Astrocyte of the spinal cord (primary cell): ENCODE results near the gene EVX2.

Source experiments
- DNase-seq: peaks from one replicate; pipeline ENCODE4 v3.0.0; 2011; ENCODE audit warnings: low read depth, low spot score
- H3K4me3 ChIP-seq: 2 replicates; pipeline ENCODE4 v1.5.1; 2011; ENCODE audit warnings: low read depth, mild to moderate bottlenecking, low read length, moderate library complexity
- in situ Hi-C: cut with HindIII; loops from 2 replicates; pipeline ENCODE4 v1.10.0; 2017; ENCODE audit warnings: low sequenced_read_pairs
- TF ChIP-seq, protein P1 (sequence below): IDR thresholded peaks from 2 replicates; pipeline ENCODE4 v1.5.1; 2012; ENCODE audit warnings: low read depth, mild to moderate bottlenecking, low read length, inconsistent platforms

The EVX2 gene

DNA sequence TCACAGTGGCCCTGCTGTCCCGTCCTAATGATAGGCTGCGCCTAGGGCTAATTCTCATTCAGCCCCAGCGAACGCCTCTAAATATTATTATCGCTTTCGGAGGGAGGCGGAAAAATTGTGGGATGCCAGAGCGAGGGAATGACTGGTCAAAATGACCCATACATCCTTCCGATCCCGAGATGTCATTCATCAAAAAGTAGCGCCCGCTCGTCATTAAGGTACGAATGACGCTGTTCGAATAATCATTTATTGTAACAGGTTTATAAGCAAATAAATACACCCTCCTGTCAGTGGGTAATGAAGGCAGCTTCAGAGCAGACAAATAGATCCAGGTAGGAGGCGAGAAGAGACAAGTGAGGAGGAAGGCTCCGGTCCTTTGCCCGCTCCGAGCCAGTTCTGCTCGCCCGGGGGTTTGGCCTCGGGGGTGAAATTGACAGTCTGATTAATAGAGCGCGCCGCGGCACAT lies at the start of gene EVX2:
EVX2 (minus strand) TSS at position 167 of the 466 bp plus-strand sequence. CDS start 186 bp downstream, outside the sequence.
- no peak within 1 kb of the TSS for H3K4me3 ChIP-seq
- DNase-seq: no peak
- TF ChIP-seq, protein P1, sequence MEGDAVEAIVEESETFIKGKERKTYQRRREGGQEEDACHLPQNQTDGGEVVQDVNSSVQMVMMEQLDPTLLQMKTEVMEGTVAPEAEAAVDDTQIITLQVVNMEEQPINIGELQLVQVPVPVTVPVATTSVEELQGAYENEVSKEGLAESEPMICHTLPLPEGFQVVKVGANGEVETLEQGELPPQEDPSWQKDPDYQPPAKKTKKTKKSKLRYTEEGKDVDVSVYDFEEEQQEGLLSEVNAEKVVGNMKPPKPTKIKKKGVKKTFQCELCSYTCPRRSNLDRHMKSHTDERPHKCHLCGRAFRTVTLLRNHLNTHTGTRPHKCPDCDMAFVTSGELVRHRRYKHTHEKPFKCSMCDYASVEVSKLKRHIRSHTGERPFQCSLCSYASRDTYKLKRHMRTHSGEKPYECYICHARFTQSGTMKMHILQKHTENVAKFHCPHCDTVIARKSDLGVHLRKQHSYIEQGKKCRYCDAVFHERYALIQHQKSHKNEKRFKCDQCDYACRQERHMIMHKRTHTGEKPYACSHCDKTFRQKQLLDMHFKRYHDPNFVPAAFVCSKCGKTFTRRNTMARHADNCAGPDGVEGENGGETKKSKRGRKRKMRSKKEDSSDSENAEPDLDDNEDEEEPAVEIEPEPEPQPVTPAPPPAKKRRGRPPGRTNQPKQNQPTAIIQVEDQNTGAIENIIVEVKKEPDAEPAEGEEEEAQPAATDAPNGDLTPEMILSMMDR: no peak
- in situ Hi-C loops: no loop called here

DNA sequence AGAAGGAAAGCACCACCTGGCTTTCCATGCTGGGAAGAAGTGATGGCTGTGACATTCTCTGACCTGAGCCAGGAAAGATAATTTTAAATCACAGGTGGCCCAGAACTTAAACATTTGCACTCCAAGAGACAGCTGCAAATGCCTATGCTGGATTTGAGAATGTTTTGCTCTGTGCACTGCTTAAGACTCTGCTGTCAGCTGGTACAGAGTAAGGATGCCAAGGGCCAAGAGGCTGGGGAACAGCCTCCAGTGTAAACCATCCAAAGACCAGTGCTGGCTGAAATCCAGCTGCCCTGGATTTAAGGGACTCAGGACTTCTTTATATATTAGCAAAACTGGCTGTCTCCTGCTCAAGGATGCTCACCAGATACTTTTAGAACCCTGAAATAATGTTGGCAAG lies 49.6 kb upstream of the EVX2 start:
- DNase-seq: no peak
- TF ChIP-seq, protein P1: no peak
- in situ Hi-C loops: no loop called here
- H3K4me3 ChIP-seq: no peak overlapping the region

DNA sequence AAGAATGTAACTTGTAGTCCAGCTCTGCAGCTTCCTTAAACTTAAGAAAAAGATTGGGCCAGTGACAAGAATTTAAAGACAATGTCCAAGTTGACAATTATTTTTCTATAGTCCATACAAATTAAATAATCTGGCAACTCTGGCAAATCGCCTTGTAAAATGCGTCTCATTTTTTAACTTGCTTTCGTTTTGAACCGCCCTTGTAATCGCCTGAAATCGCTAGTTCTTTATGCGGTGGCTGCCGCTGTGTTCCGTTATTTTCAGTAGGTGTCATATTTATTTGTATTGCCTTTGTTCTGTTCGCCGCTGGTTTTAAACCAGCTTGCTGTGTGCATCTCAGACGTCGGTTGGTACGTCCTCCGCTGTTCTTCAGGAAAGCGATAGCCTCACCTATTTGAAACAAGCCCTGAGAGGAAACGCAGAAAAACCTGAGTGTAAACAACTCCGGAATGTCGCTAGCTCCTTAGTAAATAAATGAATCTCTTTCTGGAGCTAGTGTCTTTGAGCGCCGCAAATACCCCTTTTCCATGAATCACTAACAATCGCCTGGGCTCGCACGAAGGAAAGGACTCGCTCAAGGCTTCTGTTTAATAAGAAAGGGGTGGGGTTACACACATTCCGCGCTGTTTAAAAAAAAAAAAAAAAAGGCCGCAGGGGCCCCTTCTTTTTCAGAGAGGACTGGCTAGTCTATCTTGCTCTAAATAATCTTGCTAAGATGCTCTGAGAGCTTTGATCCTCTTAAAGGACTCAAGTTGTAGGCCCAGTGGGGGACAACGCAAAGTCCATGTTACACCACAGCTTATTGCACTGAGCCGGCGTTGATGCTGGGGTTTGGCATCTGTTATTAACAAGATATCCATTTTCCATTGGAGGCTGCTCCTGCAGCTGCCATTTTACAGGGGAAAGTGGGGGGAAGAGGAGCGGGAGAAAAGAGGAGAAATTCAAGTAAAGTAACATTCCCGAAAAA lies 48.7 kb upstream of the EVX2 start:
- H3K4me3 ChIP-seq: peak overlapping the region; percentile 12
- TF ChIP-seq, protein P1: no peak
- in situ Hi-C loops: no loop called here
- peak; percentile 60 for DNase-seq

DNA sequence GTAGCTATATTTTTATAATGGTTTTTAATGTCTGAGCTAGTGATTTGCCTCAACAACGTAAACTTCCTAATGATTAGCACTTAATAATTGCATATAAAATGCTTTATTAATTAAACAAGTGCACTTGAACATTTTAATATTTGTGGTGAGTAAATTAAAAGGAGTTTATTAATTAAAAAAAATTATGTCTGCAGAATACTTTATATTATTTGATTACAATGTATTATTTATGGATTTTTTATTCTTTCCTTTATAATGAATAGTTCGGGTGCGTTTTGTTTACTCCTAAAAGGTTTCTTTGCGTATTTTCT lies 48.0 kb upstream of the EVX2 start:
- TF ChIP-seq, protein P1: no peak
- no peak for DNase-seq
- H3K4me3 ChIP-seq: peak overlapping the region; percentile 12
- in situ Hi-C loops: no loop called here

DNA sequence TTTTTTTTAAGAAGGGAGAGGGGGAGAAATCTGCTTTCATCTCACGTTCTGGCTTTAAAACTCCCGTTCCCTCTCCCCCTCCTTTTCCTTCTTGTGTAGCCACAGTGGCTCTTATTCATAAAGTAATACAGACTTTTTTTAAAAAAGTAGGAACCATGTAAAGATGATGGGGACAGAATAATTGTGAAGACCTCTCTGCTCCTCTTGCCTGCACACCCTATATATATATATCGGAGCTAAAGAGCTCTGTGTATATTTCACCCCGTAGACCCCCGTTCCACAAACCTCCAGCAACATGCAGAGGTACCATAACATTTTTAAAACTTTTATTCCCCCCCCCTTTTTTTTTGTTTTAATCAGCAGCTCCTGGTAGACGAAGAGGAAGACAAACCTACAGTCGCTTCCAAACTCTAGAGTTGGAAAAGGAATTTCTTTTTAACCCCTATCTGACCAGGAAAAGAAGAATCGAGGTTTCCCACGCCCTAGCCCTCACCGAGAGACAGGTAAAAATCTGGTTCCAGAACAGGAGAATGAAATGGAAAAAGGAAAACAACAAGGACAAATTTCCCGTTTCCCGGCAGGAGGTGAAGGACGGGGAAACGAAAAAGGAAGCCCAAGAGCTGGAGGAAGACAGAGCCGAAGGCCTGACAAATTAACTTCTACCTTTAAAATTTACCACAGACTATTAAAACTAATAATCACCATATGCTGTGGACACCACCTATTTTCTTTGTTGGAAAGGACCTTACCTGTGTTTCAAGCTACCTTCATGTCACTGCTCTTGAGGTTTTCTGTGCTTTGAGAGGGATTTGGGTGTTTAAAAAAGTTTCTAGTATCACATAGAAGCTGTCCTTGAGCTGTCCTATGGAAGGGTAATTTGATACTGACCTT lies 47.4 kb upstream of the EVX2 start:
- TF ChIP-seq, protein P1: no peak
- peak; percentile 11 for DNase-seq
- peak overlapping the region; percentile 37 for H3K4me3 ChIP-seq
- in situ Hi-C loops: no loop called here

DNA sequence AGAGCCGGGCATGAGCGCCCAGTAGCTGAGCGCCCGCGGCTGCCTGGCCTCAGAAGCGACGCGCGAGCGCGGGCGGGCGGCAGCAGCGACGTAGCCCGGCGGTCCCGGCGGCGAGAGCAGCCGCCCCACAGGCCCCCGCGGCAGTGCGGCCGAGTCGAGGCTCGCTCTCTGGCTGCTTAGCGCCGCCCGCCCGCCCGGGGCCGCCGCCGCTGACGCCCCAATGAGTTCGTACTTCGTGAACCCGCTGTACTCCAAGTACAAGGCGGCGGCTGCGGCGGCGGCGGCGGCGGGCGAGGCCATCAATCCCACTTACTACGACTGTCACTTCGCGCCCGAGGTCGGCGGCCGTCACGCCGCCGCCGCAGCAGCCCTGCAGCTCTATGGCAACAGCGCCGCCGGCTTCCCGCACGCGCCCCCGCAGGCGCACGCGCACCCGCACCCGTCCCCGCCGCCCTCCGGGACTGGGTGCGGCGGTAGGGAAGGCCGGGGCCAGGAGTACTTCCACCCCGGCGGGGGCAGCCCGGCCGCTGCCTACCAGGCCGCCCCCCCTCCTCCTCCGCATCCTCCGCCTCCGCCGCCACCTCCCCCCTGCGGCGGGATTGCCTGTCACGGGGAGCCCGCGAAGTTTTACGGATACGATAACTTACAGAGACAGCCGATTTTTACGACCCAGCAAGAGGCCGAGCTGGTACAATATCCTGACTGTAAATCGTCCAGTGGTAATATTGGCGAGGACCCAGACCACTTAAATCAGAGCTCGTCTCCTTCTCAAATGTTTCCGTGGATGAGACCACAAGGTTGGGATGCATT lies 46.6 kb upstream of the EVX2 start:
- TF ChIP-seq, protein P1: no peak
- in situ Hi-C loops: no loop called here
- peak; percentile 73 for DNase-seq
- peak overlapping the region; percentile 37 for H3K4me3 ChIP-seq
